A549 treated with AZD9567 at 1 μM for 4 hours (cell line): ENCODE results near the gene ZC3H6. TPM values are rescaled to one million over a fixed set of nuclear protein-coding genes. Genes with fewer than 3 reads are reported as not detected.

ENCODE experiments used
- total RNA-seq: library from RNA; stranded (reverse); fragments of 200-300 nt; extraction: Qiagen RNA extraction; gene quantifications from 5 replicates; pipeline ENCODE4 v1.2.3, GENCODE V29; 2022; ENCODE audit not compliant: insufficient read depth

The ZC3H6 gene
- total RNA-seq, result 0.16 to 0.51 TPM (median 0.34 TPM) in 5 replicates

GRCh38 chr2:112275311-112275886 lies at the start of gene ZC3H6:
Gene ZC3H6 (plus strand): TSS chr2:112275597. CDS start chr2:112275995, 398 bp downstream.

GRCh38 chr2:112254466-112255240 lies 20.7 kb upstream of the ZC3H6 start, which contains the start of gene ZC3H8:
Gene ZC3H8 (minus strand): TSS chr2:112255042. CDS start chr2:112254981, 61 bp downstream.

Other genes with a start within 250 kb of the ZC3H6 start
- 13.4 to 16.2 TPM (median 14.7 TPM) in 5 replicates for gene TMEM87B, start 220.3 kb upstream of the ZC3H6 start, total RNA-seq
- gene FBLN7, start 137.2 kb upstream of the ZC3H6 start, total RNA-seq, result 0.39 to 1.4 TPM (median 0.57 TPM) in 5 replicates
- gene ZC3H8, start 20.6 kb upstream of the ZC3H6 start, total RNA-seq, result 14.7 to 17.1 TPM (median 15.2 TPM) in 5 replicates
- gene RGPD8, start 158.0 kb downstream of the ZC3H6 start, total RNA-seq, result 2.4 to 3.5 TPM (median 3.1 TPM) in 5 replicates
- 37.3 to 50.2 TPM (median 39.3 TPM) in 5 replicates for gene TTL, start 206.6 kb downstream of the ZC3H6 start, total RNA-seq